Gastrocnemius medialis (tissue), 4 donors: ENCODE data around the gene IDUA.

Source experiments
- CTCF ChIP-seq, 5 experiments: fragments of 450-650 bp in 3 of 5; fragments of 200-600 bp in 2 of 5; sonication (generic) in 2 of 5; IDR thresholded peaks in 4 of 5; conservative IDR thresholded peaks in 1 of 5; 1 replicate in 4 of 5; 2 replicates in 1 of 5; pipeline ENCODE4 v1.5.1; 2016 to 2019; ENCODE audit warnings: antibody characterized with exemption in 5 of 5, mild to moderate bottlenecking in 3 of 5, moderate library complexity in 3 of 5
- POLR2A ChIP-seq, 2 donors: fragments of 450-650 bp; IDR thresholded peaks; one replicate each; pipeline ENCODE4 v1.6.1; 2017; ENCODE audit warnings: antibody characterized with exemption in 2 of 2, mild to moderate bottlenecking in 2 of 2, moderate library complexity in 2 of 2

GRCh38 chr4:1047106-1047975, 60.5 kb downstream of the IDUA start:
- TF ChIP-seq CTCF (IDR thresholded peaks at IDR 0.05 in 4 of 5, conservative IDR thresholded peaks at IDR 0.05 in 1 of 5) = no peak
- no peak for TF ChIP-seq POLR2A (IDR thresholded peaks at IDR 0.05)
